PC-9 (cell line): ENCODE results near the gene KIF11. TPM values are rescaled to one million over a fixed set of nuclear protein-coding genes. Genes with fewer than 3 reads are reported as not detected.

Experiments
- BruUV-seq: library from RNA; stranded (reverse); fragments of 400-500 nt; replicated peaks from 2 replicates; lab custom pipeline; 2021; lab: Mats Ljungman, UMichigan
- CTCF ChIA-PET: fragments of 300-600 bp; sonication (Branson Sonifier 250); formaldehyde crosslinking; loops from one replicate; lab custom pipeline; 2022; ENCODE audit warnings: antibody characterized with exemption; lab: Charles Lee
- POLR2A ChIA-PET: fragments of 300-600 bp; sonication (Branson Sonifier 250); formaldehyde crosslinking; loops from one replicate; lab custom pipeline; 2022; ENCODE audit warnings: antibody characterized with exemption; ENCODE audit not compliant: unreplicated experiment; lab: Charles Lee
- DNase-seq, 2 experiments: peaks; one replicate each; pipeline versions ENCODE4 v3.0.0 to v3.0.0-alpha.2; 2015 to 2022; ENCODE audit warnings: mixed read lengths in 1 of 2
- H2AFZ ChIP-seq: fragments of 200-600 bp; sonication (generic); 2 replicates; pipeline ENCODE4 v1.8.1; 2017; ENCODE audit warnings: antibody characterized with exemption
- H3F3A ChIP-seq: fragments of 200-600 bp; sonication (generic); 2 replicates; pipeline ENCODE4 v1.8.1; 2017; ENCODE audit warnings: antibody characterized with exemption, mild to moderate bottlenecking, low read depth; ENCODE audit not compliant: insufficient read depth
- H3K27ac ChIP-seq: fragments of 200-600 bp; sonication (generic); 2 replicates; pipeline ENCODE4 v1.6.1; 2016; ENCODE audit warnings: mixed run types
- H3K27me3 ChIP-seq: fragments of 200-600 bp; sonication (generic); 2 replicates; pipeline ENCODE4 v1.6.1; 2016; ENCODE audit warnings: low read depth, mixed run types; ENCODE audit not compliant: insufficient read depth
- H3K36me3 ChIP-seq: fragments of 200-600 bp; sonication (generic); 2 replicates; pipeline ENCODE4 v1.6.1; 2016; ENCODE audit warnings: low read depth, mixed run types
- H3K4me1 ChIP-seq: fragments of 200-600 bp; sonication (generic); replicated peaks from 2 replicates; pipeline ENCODE4 v1.6.1; 2016; ENCODE audit warnings: mixed run types; ENCODE audit not compliant: insufficient read depth
- H3K4me2 ChIP-seq: fragments of 200-600 bp; sonication (generic); 2 replicates; pipeline ENCODE4 v1.6.1; 2017; ENCODE audit warnings: mixed run types
- H3K4me3 ChIP-seq: fragments of 200-600 bp; sonication (generic); 2 replicates; pipeline ENCODE4 v1.6.1; 2016; ENCODE audit warnings: mixed run types
- H3K79me2 ChIP-seq: fragments of 200-600 bp; sonication (generic); 2 replicates; pipeline ENCODE4 v1.6.1; 2017; ENCODE audit warnings: low read depth, mixed run types
- H3K9me2 ChIP-seq: fragments of 200-600 bp; sonication (generic); 2 replicates; pipeline ENCODE4 v1.8.1; 2017; ENCODE audit warnings: mild to moderate bottlenecking; ENCODE audit not compliant: insufficient read depth
- H3K9me3 ChIP-seq: fragments of 200-600 bp; sonication (generic); 2 replicates; pipeline ENCODE4 v1.8.1; 2016; ENCODE audit warnings: low read depth; ENCODE audit not compliant: insufficient read depth
- H4K20me1 ChIP-seq: fragments of 200-600 bp; sonication (generic); 2 replicates; pipeline ENCODE4 v1.8.1; 2017; ENCODE audit not compliant: insufficient read depth
- EZH2 ChIP-seq: fragments of 200-600 bp; sonication (generic); IDR thresholded peaks from 2 replicates; pipeline ENCODE4 v1.8.0; 2017; ENCODE audit warnings: antibody characterized with exemption, low read depth
- intact Hi-C: fragments of 100-400 bp; cut with micrococcal nuclease; formaldehyde crosslinking; loops from one replicate; pipeline ENCODE4 v1.10.0; 2022; ENCODE audit not compliant: unreplicated experiment
- total RNA-seq: library from RNA; stranded (reverse); gene quantifications from 2 replicates; pipeline ENCODE4 v1.2.3, GENCODE V29; 2021
- TF ChIP-seq, protein P1 (sequence below): fragments of 200-600 bp; sonication (generic); conservative IDR thresholded peaks from 2 replicates; pipeline ENCODE4 v1.6.1; 2017; ENCODE audit warnings: mixed run types, antibody characterized with exemption, mild to moderate bottlenecking, moderate library complexity

KIF11 gene
- total RNA-seq, 1 experiment from 2014 or later: 35.7 TPM

DNA sequence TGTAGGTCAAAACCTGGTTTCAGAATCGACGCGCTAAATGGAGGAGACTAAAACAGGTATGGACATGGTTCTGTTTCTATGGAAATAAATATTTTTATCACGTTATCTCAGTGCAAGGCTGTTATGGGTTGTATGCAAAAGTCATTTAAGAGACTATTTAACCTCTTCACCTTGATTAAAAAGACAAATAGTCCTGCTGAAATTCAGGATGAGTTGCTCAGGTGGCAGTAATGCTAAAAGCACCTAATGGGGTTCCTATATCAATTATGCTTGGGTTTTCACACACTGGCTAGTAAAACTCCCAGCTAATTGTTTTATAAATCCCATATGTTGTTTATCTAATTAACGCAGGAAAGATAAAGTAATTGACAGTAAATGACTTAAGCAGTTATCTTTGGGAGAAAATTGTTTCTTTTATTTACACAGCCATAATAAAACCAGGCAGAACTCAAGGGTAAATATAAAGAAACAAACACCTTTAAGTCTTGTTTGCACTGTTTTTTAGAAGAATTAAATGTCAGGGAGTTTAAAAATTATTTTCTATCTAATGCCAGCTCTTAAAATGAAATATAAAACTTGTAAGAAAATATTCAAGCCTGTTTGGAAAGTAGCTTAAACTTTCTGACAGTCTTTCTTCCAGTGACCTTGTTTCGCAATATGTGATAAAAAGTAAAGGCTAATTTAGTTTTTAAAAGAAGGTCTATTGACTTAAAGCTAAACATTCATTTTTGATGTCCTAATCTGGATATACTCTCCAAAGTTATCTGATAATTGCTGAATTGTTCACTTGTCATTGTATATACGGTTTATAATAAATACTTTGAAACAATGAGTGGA, 100.0 kb downstream of the KIF11 start:
- DNase-seq: no peak
- Histone ChIP-seq H3K27ac (no peak overlapping the region), H3K4me1 (peaks cover 9% of the 10 kb centered on the region; the same call in 1 of the 2 replicates), H3F3A (no peaks in the 10 kb centered on the region), H3K4me3 (no peak overlapping the region), H3K79me2 (peaks cover 8% of the 10 kb centered on the region), H4K20me1 (no peaks in the 10 kb centered on the region), H3K9me2 (no peaks in the 10 kb centered on the region), H3K27me3 (no peaks in the 10 kb centered on the region), H3K9me3 (no peaks in the 10 kb centered on the region), H2AFZ (no peak overlapping the region), H3K4me2 (no peak overlapping the region), H3K36me3 (no peaks in the 10 kb centered on the region)
- no peak for TF ChIP-seq EZH2
- TF ChIP-seq, protein P1, sequence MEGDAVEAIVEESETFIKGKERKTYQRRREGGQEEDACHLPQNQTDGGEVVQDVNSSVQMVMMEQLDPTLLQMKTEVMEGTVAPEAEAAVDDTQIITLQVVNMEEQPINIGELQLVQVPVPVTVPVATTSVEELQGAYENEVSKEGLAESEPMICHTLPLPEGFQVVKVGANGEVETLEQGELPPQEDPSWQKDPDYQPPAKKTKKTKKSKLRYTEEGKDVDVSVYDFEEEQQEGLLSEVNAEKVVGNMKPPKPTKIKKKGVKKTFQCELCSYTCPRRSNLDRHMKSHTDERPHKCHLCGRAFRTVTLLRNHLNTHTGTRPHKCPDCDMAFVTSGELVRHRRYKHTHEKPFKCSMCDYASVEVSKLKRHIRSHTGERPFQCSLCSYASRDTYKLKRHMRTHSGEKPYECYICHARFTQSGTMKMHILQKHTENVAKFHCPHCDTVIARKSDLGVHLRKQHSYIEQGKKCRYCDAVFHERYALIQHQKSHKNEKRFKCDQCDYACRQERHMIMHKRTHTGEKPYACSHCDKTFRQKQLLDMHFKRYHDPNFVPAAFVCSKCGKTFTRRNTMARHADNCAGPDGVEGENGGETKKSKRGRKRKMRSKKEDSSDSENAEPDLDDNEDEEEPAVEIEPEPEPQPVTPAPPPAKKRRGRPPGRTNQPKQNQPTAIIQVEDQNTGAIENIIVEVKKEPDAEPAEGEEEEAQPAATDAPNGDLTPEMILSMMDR: no peak
- ChIA-PET POLR2A (no interaction called here), CTCF (no interaction called here)
- BruUV-seq: no TSS peak
- intact Hi-C loops: loop anchor here (5.0 kb wide), 1 partner anchor 149 kb away; no protein-coding TSS in a partner anchor

DNA sequence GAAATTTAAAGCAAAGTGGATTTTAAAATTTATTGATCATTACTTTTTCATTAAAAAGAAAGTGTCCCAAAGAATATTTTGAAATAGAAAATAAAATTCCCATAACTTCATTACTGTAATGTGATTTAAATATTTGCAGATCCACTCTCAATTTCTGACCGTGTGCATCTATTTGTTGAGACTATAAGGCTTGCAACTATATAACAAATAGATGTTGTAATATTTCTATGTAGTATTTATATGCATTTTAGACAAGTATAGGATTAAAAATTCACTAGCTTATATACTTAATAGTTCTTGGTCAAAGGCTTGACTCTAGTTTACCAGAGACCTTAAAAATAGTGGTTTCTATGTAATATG, 100.6 kb downstream of the KIF11 start:
- no peaks in the 10 kb centered on the region for H3K27me3 ChIP-seq
- H3F3A ChIP-seq: no peaks in the 10 kb centered on the region
- H3K27ac ChIP-seq: no peak overlapping the region
- H3K9me3 ChIP-seq: no peaks in the 10 kb centered on the region
- H3K4me1 ChIP-seq: peaks cover 9% of the 10 kb centered on the region; the same call in 1 of the 2 replicates
- POLR2A ChIA-PET: no interaction called here
- no peak overlapping the region for H3K4me3 ChIP-seq
- H2AFZ ChIP-seq: no peak overlapping the region
- H4K20me1 ChIP-seq: no peaks in the 10 kb centered on the region
- DNase-seq: no peak
- H3K36me3 ChIP-seq: no peaks in the 10 kb centered on the region
- no peak overlapping the region for H3K4me2 ChIP-seq
- intact Hi-C loops: loop anchor here (5.0 kb wide), 1 partner anchor 149 kb away; no protein-coding TSS in a partner anchor
- peaks cover 8% of the 10 kb centered on the region for H3K79me2 ChIP-seq
- H3K9me2 ChIP-seq: no peaks in the 10 kb centered on the region
- CTCF ChIA-PET: no interaction called here
- BruUV-seq: no TSS peak
- TF ChIP-seq EZH2: no peak
- TF ChIP-seq, protein P1: no peak

DNA sequence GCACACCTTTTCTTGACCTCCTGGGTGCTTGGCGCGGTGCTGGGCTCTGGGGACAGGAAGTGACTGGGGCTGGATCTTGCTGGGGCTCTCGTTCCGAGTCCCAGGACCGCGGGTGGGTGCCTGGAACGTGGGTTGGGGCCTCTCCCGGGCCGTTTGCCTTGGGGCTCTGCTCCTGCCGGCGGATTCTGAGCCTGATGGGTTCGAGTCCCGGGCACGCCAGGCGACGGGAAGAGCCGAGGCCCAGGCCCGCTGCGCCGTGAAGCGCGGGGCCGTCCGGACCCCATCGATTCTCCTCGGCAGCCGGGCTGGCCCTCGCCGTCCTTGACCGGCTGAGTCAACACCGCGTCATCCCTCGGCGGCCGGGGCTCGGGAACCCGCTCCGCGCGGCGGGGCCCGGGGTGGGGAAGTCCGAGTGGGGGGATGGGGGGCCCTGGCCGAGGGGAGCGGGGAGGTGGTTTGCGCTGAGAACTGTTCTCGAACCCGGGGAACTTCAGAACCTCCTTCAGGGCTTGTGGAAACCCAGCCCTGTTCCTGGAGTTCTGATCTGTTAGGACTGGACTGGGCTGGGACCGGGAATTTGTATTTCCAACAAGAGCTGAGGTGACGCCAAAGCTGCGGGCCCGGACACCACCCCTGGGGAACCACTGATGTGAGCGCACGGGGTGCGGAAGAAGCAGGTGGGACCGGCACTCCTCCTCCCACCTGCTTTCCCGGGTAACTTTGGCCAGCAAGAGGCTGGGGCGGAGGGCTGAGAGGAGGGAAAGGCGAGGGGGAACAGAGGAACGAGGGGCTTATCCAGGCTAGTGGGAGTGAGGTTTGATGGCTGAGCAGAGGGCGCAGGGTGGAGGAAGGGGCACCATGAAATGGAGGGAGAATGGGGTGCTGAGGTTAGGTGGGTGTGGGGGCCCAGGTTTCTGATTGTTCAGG, 103.0 kb downstream of the KIF11 start:
- H4K20me1 ChIP-seq: no peaks in the 10 kb centered on the region
- DNase-seq: no peak
- no peak overlapping the region for H3K4me3 ChIP-seq
- H3K36me3 ChIP-seq: no peaks in the 10 kb centered on the region
- H3K79me2 ChIP-seq: peaks cover 5% of the 10 kb centered on the region
- TF ChIP-seq, protein P1: no peak
- TF ChIP-seq EZH2: no peak
- ChIA-PET POLR2A (no interaction called here), CTCF (no interaction called here)
- H2AFZ ChIP-seq: no peak overlapping the region
- H3K27me3 ChIP-seq: no peaks in the 10 kb centered on the region
- H3K4me2 ChIP-seq: no peak overlapping the region
- peaks cover 6% of the 10 kb centered on the region; the same call in 1 of the 2 replicates for H3K4me1 ChIP-seq
- H3F3A ChIP-seq: no peaks in the 10 kb centered on the region
- BruUV-seq: no TSS peak
- intact Hi-C loops: no loop called here
- H3K27ac ChIP-seq: no peak overlapping the region
- no peaks in the 10 kb centered on the region for H3K9me3 ChIP-seq
- no peaks in the 10 kb centered on the region for H3K9me2 ChIP-seq
